NK-92 (cell line): ENCODE results near the gene LAMA4.

Experiments
- DNase-seq: peaks from one replicate; lab custom pipeline; 2025; ENCODE audit not compliant: unreplicated experiment; lab: John Stamatoyannopoulos, UW

LAMA4 gene

GRCh38 chr6:112279031-112279935 lies 24.9 kb upstream of the LAMA4 start:
- DNase-seq = no peak

- DNase-seq = no peak
These were observed 21.0 kb upstream of the LAMA4 start for GRCh38 chr6:112275365-112275764.

GRCh38 chr6:112274774-112275173 lies 20.4 kb upstream of the LAMA4 start:
- DNase-seq = no peak

GRCh38 chr6:112272799-112273198 lies 18.4 kb upstream of the LAMA4 start:
- DNase-seq = no peak

GRCh38 chr6:112270756-112271155 lies 16.4 kb upstream of the LAMA4 start:
- no peak for DNase-seq

- DNase-seq = no peak
These were observed 15.7 kb upstream of the LAMA4 start for GRCh38 chr6:112269979-112270566.

GRCh38 chr6:112269114-112269513 lies 14.7 kb upstream of the LAMA4 start:
- no peak for DNase-seq

GRCh38 chr6:112268654-112269053 lies 14.3 kb upstream of the LAMA4 start:
- DNase-seq = no peak

GRCh38 chr6:112268019-112268418 lies 13.7 kb upstream of the LAMA4 start:
- DNase-seq = no peak

GRCh38 chr6:112266331-112266730 lies 12.0 kb upstream of the LAMA4 start:
- no peak for DNase-seq

GRCh38 chr6:112259337-112259675 lies 4.9 kb upstream of the LAMA4 start:
- no peak for DNase-seq

- no peak for DNase-seq
These were observed 4.4 kb upstream of the LAMA4 start for GRCh38 chr6:112258642-112259336.

GRCh38 chr6:112257178-112257855 lies 3.0 kb upstream of the LAMA4 start:
- no peak for DNase-seq

- no peak for DNase-seq
These were observed 554 bp upstream of the LAMA4 start for GRCh38 chr6:112254921-112255320.

- DNase-seq = no peak
These were observed 898 bp downstream of the LAMA4 start for GRCh38 chr6:112253498-112253840.

- no peak for DNase-seq
These were observed 1.5 kb downstream of the LAMA4 start for GRCh38 chr6:112252571-112253497.

- no peak for DNase-seq
These were observed 3.0 kb downstream of the LAMA4 start for GRCh38 chr6:112251171-112251875.

GRCh38 chr6:112249489-112249888 lies 4.9 kb downstream of the LAMA4 start:
- no peak for DNase-seq

GRCh38 chr6:112247275-112247674 lies 7.1 kb downstream of the LAMA4 start:
- DNase-seq = no peak
